Smooth muscle cell (in vitro differentiated cells): ENCODE results near the gene SERPINA3. TPM values are rescaled to one million over a fixed set of nuclear protein-coding genes. Genes with fewer than 3 reads are reported as not detected.
"Not testable (repeated sequence)": the region's sequence is repeated elsewhere in the genome, so short reads cannot be mapped to it uniquely, and the experiment has no call there.

Source experiments
- DNase-seq: peaks from one replicate; lab custom pipeline; 2025; ENCODE audit not compliant: unreplicated experiment; lab: John Stamatoyannopoulos, UW
- H2AFZ ChIP-seq: fragments of 200-600 bp; sonication (generic); 2 replicates; pipeline ENCODE4 v1.6.0; 2016; ENCODE audit warnings: antibody characterized with exemption, low read depth, mild to moderate bottlenecking
- H3F3A ChIP-seq: fragments of 200-600 bp; sonication (generic); 2 replicates; pipeline ENCODE4 v1.6.0; 2017; ENCODE audit warnings: antibody characterized with exemption, low read depth
- H3K27ac ChIP-seq: fragments of 200-600 bp; sonication (generic); 2 replicates; pipeline ENCODE4 v1.5.1; 2016; ENCODE audit warnings: low read depth, mild to moderate bottlenecking
- H3K27me3 ChIP-seq: fragments of 200-600 bp; sonication (generic); 2 replicates; pipeline ENCODE4 v1.6.1; 2016; ENCODE audit warnings: low read depth, mild to moderate bottlenecking
- H3K36me3 ChIP-seq: fragments of 200-600 bp; sonication (generic); 2 replicates; pipeline ENCODE4 v1.5.1; 2016; ENCODE audit warnings: low read depth
- H3K4me1 ChIP-seq: fragments of 200-600 bp; sonication (generic); 2 replicates; pipeline ENCODE4 v1.5.1; 2016; ENCODE audit warnings: low read depth
- H3K4me2 ChIP-seq: fragments of 200-600 bp; sonication (generic); 2 replicates; pipeline ENCODE4 v1.6.0; 2016; ENCODE audit warnings: mild to moderate bottlenecking
- H3K4me3 ChIP-seq: fragments of 200-600 bp; sonication (generic); 2 replicates; pipeline ENCODE4 v1.5.1; 2016; ENCODE audit warnings: mild to moderate bottlenecking
- H3K79me2 ChIP-seq: fragments of 200-600 bp; sonication (generic); 2 replicates; pipeline ENCODE4 v1.6.0; 2016; ENCODE audit warnings: low read depth, mild to moderate bottlenecking
- H3K9ac ChIP-seq: fragments of 200-600 bp; sonication (generic); 2 replicates; pipeline ENCODE4 v1.6.0; 2016; ENCODE audit warnings: low read depth
- H3K9me3 ChIP-seq: fragments of 200-600 bp; sonication (generic); replicated peaks from 2 replicates; pipeline ENCODE4 v1.5.1; 2016; ENCODE audit warnings: low read depth
- H4K20me1 ChIP-seq: fragments of 200-600 bp; sonication (generic); 2 replicates; pipeline ENCODE4 v1.6.0; 2016; ENCODE audit warnings: low read depth
- WGBS: methylation state at CpG from one replicate; pipeline ENCODE4 v1.1.7; 2016; ENCODE audit warnings: low lambda C conversion rate; 5-methylcytosine and 5-hydroxymethylcytosine counted together
- polyA plus RNA-seq: library from polyadenylated mRNA; unstranded; fragments of >200 nt; fragmentation: Nextera tagmentation; extraction: Ambion mirVana; gene quantifications from 2 replicates; pipeline ENCODE4 v1.2.1, GENCODE V29; 2016
- total RNA-seq: library from RNA; depleted of rRNA; stranded (reverse); fragments of >200 nt; gene quantifications from 2 replicates; pipeline ENCODE4 v1.2.3, GENCODE V29; 2014
- TF ChIP-seq, protein P1 (sequence below): fragments of 200-600 bp; sonication (generic); IDR thresholded peaks from 2 replicates; pipeline ENCODE4 v1.5.1; 2017; ENCODE audit warnings: borderline replicate concordance, mild to moderate bottlenecking, antibody characterized with exemption; ENCODE audit not compliant: insufficient read depth, poor library complexity, severe bottlenecking

SERPINA3 gene
- total and polyA plus RNA-seq, 2 experiments from 2014 or later = 0.45 to 3.2 TPM

DNA sequence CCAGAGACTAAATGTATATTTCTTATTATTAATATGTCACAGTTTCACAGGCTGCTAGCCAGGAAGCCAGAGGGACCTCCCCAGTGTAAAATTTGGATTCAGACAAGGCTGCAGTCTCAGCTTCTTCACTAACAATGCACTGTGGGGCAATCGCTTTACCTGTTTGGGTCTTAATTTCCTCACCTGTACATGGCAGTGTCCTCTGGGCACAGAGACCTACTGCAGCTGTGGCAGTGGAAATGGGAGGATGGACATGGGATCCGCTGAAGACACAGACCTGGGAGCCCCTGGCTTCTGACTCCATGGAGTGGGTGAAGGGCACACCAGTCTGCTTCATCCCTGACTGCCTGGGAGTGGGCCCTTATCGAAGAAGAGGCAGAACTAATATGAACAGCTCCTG, 37.9 kb upstream of the SERPINA3 start:
- Histone ChIP-seq H3K9ac (no peak overlapping the region), H3K79me2 (no peaks in the 10 kb centered on the region), H3K4me1 (no peaks in the 10 kb centered on the region), H3K27me3 (peaks cover 4% of the 10 kb centered on the region), H4K20me1 (no peaks in the 10 kb centered on the region), H3F3A (no peaks in the 10 kb centered on the region), H3K4me3 (no peak overlapping the region), H2AFZ (no peak overlapping the region), H3K4me2 (no peak overlapping the region), H3K27ac (no peak overlapping the region), H3K9me3 (no peaks in the 10 kb centered on the region), H3K36me3 (no peaks in the 10 kb centered on the region)
- no peak for DNase-seq
- WGBS = 85% methylated on average over 3 of the region's 3 CpGs
- TF ChIP-seq, protein P1, sequence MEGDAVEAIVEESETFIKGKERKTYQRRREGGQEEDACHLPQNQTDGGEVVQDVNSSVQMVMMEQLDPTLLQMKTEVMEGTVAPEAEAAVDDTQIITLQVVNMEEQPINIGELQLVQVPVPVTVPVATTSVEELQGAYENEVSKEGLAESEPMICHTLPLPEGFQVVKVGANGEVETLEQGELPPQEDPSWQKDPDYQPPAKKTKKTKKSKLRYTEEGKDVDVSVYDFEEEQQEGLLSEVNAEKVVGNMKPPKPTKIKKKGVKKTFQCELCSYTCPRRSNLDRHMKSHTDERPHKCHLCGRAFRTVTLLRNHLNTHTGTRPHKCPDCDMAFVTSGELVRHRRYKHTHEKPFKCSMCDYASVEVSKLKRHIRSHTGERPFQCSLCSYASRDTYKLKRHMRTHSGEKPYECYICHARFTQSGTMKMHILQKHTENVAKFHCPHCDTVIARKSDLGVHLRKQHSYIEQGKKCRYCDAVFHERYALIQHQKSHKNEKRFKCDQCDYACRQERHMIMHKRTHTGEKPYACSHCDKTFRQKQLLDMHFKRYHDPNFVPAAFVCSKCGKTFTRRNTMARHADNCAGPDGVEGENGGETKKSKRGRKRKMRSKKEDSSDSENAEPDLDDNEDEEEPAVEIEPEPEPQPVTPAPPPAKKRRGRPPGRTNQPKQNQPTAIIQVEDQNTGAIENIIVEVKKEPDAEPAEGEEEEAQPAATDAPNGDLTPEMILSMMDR = no peak

DNA sequence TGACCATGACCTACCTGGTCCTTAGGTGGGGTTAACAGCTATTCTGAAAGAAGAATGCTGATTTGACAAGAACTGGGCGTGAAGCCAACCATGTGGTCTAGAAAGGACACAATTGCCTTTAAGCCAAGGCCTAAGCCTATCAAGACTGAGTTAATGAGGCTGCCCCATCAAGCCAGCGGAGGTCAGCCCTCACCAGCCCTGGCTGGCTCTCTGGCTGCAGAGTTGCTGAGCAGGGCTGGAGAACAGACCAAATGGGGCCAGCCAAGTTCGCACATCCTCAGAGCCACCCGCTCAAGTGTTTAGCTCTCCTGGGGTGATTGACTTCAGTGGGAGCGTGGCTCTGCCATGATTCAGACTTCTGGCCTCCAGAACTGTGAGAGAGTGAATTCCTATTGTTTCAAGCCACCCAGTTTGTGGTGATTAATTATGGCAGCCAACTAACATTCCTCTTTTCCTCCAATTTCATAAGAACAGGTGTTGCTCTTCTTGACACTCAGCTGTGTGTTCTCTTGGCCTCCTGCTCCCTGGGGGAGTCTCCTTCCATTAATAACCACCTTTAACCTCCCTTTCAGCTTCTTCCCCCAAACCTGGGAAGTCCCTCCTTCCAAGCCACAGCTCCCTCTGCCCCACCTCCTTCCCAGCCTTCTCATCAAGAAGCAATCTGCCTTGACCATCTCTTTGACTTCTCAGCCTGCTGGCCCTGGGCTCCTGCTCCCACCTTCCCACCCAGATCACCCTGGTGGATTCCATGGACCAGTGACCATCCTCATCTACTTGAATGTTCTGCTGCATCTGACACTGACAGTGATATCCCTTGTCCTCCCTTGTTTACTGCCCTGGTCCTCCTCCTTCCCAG, 36.2 kb upstream of the SERPINA3 start:
- no peak for DNase-seq

DNA sequence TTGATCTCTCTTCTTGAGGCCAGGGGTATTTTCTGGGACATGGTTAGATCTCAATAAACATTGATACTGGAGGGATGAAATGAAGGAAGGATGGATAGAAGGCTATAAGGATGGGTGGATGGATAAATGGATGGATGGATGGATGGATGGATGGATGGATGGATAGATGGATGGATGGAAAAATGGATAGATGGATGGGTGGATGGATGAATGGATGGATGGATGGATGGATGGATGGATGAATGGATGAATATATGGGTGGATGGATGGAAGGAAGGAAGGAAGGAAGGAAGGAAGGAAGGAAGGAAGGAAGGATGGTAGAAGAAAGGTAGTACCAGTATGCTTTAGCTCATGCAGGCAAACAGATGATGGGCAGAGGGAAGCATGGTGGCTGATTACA, 34.7 kb upstream of the SERPINA3 start:
- H2AFZ ChIP-seq, H3K9me3 ChIP-seq, H3K27ac ChIP-seq, H3K9ac ChIP-seq, H3K4me1 ChIP-seq, H3K36me3 ChIP-seq, H3K27me3 ChIP-seq, DNase-seq, H3K79me2 ChIP-seq, H3F3A ChIP-seq, H3K4me3 ChIP-seq, H4K20me1 ChIP-seq, H3K4me2 ChIP-seq: not testable (repeated sequence)

More for the DNA sequence above, 36.2 kb upstream of the SERPINA3 start:
- no peaks in the 10 kb centered on the region for H3K4me1 ChIP-seq
- WGBS = 89% methylated on average over 5 of the region's 5 CpGs
- H3K9me3 ChIP-seq = no peaks in the 10 kb centered on the region
- no peaks in the 10 kb centered on the region for H4K20me1 ChIP-seq
- no peaks in the 10 kb centered on the region for H3F3A ChIP-seq
- TF ChIP-seq, protein P1 = no peak
- H3K4me2 ChIP-seq = no peak overlapping the region
- H3K36me3 ChIP-seq = no peaks in the 10 kb centered on the region
- H3K27me3 ChIP-seq = peaks cover 4% of the 10 kb centered on the region
- no peak overlapping the region for H3K27ac ChIP-seq
- H3K79me2 ChIP-seq = no peaks in the 10 kb centered on the region
- H3K9ac ChIP-seq = no peak overlapping the region
- H3K4me3 ChIP-seq = no peak overlapping the region
- no peak overlapping the region for H2AFZ ChIP-seq

DNA sequence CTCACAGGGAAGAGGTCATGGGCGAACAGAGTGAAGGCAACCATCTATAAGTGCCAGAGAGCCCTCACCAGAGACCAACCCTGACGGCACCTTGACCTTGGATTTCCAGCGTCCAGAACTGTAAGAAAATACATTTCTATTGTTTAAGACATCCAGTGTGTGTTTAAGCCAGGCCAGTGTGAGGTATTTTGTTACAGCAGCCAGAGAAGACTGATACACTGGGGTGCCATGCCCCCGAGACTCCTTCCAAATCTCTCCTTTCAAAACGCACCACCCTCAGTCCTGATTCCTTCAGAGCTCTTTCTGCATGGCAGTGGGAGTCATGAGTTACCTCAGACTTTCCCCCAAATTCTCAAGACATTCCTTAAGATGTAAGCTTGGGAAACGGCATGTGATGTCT, 33.5 kb upstream of the SERPINA3 start:
- Histone ChIP-seq H3K36me3 (no peaks in the 10 kb centered on the region), H2AFZ (no peak overlapping the region), H3K9ac (no peak overlapping the region), H3K27me3 (peaks cover 4% of the 10 kb centered on the region), H3K4me2 (no peak overlapping the region), H4K20me1 (no peaks in the 10 kb centered on the region), H3K4me1 (no peaks in the 10 kb centered on the region), H3K4me3 (no peak overlapping the region), H3K9me3 (no peaks in the 10 kb centered on the region), H3K27ac (no peak overlapping the region), H3K79me2 (no peaks in the 10 kb centered on the region), H3F3A (no peaks in the 10 kb centered on the region)
- TF ChIP-seq, protein P1 = no peak
- WGBS = 85% methylated on average over 6 of the region's 6 CpGs
- no peak for DNase-seq
